Urothelium cell line (cell line): ENCODE measurements around the gene CELSR1.
A peak's percentile ranks its signal among the peaks of the same experiment; 100 is the strongest.
"Not testable (repeated sequence)": the region's sequence is repeated elsewhere in the genome, so short reads cannot be mapped to it uniquely, and the experiment has no call there.

Experiments
- DNase-seq: peaks from one replicate; pipeline ENCODE4 v3.0.0; 2011; ENCODE audit warnings: low spot score, mixed read lengths
- FAIRE-seq: peaks from 2 replicates; lab custom pipeline; 2011; peaks lifted over from hg19 to GRCh38; lab: Jason Lieb, UNC

CELSR1 gene

DNA sequence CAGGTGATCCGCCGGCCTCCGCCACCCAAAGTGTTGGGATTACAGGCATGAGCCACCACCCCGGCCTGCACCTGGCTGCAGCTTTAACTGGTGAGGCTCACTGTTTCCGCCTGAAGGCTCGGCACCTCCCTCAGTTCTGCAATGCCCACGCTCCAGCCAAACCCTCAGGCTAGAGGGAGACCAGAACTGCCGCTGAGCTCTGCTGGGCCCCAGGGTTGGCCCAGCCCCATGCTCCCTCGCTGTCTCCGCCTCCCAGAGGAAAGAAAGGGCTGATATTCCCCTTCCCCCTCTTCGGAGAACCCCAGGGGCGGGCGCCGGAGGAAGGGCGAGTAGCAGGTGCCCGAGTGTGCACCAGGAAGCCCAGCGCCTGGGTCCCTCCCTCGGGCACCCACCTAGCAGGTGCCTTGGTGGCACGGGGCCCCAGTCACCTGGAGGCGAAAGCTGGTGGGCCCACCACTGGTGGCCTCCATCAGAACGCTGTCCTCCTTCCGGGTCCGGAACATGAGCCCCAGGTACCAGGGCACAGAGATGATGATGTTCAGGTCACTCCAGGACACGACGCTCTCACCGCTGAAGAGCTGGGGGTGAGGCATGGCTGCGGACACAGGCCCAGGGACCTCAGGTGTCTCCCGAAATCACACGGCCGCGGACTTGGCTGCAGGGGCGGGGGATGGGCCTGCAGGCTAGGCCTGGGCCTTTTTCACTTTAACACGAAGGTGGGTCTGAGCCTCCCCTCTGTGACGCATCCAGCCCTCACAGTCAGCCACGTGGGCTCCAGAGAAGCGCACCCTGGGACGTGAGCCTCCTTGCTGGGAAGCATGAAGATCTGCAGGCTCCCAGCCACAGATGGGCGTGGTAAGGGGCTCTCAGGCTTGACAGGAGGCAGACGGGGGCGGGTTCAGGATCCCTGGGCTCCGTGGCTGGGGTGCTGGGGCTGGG lies 128.6 kb downstream of the CELSR1 start:
- FAIRE-seq (no peak), DNase-seq (no peak)

DNA sequence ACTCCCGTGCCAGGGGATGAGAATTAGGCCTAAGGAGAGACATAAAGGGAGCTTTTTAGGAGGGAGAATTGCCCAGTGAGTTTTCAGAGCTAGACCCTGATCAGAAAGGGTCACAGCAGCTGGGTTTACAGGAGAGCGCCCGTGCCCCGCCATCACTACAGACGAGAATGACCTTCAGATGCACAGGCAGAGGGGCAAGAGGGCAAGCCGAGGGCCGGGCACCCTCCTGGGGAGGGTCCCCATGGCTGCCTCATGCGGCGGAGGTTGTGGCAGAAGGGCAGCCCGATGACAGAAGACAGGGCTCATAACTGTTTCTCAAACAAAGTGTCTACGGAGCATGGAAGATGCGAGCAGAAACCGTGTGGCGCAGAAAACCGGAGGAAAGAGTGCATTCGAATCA lies 129.7 kb downstream of the CELSR1 start:
- no peak for FAIRE-seq
- no peak for DNase-seq

DNA sequence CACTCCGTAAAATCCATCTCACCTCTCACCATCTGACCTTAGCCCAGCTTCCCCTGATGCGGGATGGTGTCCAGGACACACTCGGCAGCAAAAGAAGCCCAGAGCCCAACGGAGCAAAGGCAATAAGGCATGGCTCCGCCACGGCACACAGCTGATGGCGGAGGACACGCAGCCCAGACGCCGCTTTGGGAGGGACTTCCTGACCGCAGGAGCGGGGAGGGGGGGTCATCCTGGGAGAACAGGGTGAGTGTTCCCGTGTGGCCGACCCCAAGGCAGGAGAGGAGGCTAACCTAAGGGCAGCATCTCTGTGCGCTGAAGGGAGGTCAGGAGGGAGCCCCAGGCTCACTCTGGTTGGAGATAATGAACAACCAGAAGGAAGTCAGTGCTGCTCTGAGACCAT lies 130.6 kb downstream of the CELSR1 start:
- DNase-seq (no peak), FAIRE-seq (no peak)

DNA sequence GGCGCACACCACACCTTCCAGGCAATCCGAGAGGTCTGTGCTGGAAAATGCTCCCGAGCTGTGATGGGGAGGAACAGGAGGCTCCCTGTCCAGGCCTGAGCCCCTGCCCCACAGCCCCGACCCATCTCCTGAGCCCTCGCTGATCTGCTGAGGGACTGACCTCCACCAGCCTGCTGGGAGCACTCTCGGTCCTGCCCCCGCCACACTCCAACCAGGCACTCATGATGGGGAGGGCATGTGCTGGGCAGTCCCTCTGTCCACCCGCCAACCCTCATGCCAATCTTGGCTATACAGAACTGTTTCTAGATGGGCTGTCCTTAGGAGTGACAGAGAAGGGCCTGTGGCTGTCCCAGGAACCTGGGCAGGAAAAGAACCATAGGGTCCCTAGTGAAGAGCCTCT lies 131.1 kb downstream of the CELSR1 start:
- no peak for FAIRE-seq
- DNase-seq: no peak

DNA sequence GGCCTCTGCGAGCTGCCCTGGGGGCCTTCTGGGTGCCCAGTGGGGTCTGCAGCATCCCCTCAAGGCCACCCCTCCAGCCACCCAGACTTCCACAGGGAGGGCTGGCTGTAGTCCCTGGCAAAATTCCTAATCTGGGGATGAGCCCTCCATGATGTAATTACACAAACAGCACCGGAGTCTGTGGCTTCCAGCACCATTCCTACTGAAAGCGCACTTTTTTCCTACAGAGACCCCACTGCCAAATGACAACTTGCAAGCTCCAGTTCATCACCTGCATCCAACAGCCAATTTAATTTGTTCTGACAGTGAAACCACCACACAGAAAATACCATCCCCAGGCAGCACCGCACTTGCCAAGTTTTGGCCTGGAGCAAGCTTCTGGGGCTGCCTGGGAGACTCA lies 131.5 kb downstream of the CELSR1 start:
- no peak for DNase-seq
- no peak for FAIRE-seq

DNA sequence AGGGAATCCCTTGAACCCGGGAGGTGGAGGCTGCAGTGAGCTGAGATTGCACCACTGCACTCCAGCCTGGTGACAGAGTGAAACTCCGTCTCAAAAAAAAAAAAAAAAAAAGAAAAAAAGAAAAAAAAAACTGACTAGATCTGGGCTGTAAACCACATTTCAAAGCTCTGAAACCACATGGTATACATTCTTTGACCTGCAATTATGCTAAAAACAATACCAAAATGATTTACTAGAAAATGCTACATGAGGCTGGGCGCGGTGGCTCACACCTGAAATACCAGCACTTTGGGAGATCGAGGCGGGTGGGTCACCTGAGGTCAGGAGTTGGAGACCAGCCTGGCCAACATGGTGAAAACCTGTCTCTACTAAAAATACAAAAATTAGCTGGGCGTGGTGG lies 133.5 kb downstream of the CELSR1 start:
- FAIRE-seq, DNase-seq: not testable (repeated sequence)

DNA sequence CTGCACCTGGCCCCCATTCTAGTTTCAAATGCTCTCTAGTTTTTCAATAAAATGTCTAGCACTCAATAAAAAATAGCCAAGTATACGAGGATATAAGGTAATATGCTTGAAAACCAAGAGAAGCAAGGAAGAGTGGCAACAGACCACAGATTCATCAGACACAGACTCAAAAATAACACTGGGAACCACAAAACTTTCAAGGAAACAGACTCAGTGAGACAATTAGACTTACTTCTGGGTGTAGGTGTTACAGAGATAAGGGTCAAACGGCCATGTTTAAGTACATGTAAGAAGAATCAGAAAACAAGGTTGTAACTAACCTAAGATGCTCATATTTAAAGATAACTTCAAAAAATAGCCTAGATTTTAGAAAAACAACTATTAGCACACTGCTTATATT lies 134.9 kb downstream of the CELSR1 start:
- FAIRE-seq (no peak), DNase-seq (no peak)

DNA sequence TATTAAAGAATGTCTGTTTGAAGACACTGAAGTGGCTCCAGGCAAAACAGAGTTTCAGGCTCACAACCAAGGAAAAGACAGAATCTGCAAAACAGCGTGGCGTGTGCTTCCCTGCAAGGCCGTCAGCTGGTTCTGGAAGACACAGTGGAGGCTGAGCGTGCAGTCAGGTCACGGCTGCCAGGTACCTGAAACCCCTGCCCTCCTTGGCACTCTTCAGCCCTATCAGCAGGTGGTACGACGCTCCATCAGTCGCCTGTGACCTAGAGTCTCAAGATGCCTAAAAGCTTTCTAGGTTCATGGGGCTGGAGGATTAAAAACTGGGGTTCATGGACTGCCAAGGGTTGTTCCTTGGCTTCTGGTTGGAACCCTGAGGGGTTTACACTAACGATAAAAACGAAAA lies 136.1 kb downstream of the CELSR1 start:
- FAIRE-seq: no peak
- DNase-seq: no peak

DNA sequence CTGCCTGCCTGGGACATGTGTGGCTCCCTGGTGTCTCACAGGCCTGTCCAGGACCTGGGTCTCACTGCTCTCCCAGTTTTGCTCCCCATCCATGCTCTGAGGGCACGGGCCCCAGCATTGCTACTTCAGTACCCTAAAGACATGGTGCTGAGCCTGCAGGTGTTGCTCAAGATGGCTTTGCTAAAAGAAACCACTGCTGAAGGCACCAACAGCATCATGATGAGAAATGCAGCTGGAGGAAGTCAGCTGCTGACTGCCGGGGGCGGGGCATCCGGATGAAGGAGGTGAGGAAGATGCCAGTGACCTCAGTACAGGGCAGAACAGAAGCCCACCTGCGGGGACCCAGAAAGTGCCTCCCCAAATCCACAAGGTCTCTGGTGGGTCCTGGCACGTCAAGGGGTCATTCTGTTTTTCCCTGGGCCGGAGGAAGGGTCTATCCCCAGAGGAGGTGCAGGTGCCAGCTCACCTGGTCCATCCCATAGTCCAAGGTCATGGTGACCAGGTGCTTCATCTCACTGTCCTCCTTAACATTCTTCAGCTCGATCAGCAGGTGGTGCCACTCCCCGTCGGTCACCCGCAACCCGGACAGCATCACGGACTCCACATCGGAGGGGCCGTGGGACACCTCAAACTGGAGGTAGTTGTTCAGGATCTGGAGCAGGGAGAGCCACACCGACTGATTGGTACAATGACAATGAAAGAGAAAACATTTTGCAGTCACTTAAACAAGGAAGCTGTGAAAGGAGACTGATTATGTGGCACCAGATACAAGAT lies 138.0 kb downstream of the CELSR1 start:
- FAIRE-seq (peak; percentile 74), DNase-seq (no peak)

DNA sequence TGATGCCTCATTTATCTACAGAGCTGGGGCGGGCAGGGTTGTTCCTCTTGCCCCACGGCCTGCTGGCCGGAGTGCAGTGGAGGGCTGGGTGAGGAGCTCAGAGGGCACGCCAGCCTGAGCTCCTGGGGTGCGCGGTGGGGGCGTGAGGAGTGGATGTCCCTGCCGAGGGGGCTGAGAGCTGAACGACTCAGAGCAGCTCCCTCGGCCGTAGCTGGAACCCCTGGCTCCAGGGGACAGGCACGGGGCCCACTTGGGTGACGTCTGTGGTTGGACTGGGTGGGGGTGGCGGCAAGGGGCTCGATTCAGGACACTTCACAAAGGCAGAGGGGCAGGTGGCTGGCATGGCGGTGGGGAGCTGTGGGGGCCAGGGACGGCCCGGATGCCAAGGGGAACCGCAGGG lies 139.5 kb downstream of the CELSR1 start:
- FAIRE-seq (no peak), DNase-seq (no peak)

DNA sequence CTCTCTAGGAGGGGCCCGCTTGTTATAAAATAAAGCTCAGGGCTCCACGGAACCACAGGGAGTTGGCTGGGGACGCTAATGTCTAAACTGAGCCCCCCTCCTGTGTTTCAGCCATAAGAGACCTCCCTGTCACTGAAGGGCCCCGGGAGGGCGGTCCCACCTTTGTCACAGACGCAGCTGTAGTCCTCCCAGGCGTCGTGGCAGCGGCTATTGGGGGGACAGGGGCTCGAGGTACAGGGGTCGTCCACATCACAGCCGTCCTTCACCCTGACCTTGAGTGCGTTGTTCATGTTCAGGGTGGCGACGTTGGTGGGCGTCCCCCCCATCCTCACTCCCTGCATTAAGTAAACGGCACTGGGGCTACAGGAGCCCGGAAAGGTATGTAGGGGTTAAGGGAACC lies 139.9 kb downstream of the CELSR1 start:
- FAIRE-seq: no peak

DNA sequence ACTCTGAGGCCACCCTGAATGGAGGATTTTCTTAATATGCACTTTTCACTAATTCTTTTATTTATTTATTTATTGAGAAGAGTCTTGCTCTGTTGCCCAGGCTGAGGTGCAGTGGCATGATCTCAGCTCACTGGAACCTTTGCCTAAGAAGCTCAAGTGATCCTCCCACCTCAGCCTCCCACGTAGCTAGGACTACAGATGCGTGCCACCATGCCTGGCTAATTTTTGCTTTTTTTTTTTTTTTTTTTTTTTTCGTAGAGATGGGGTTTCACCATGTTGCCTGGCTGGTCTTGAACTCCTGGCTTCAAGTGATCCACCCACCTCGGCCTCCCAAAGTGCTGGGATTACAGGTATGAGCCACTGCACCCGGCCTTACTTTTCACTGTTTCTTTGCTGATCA lies 140.4 kb downstream of the CELSR1 start:
- DNase-seq, FAIRE-seq: not testable (repeated sequence)

More for the DNA sequence above, 139.9 kb downstream of the CELSR1 start:
- DNase-seq: no peak

DNA sequence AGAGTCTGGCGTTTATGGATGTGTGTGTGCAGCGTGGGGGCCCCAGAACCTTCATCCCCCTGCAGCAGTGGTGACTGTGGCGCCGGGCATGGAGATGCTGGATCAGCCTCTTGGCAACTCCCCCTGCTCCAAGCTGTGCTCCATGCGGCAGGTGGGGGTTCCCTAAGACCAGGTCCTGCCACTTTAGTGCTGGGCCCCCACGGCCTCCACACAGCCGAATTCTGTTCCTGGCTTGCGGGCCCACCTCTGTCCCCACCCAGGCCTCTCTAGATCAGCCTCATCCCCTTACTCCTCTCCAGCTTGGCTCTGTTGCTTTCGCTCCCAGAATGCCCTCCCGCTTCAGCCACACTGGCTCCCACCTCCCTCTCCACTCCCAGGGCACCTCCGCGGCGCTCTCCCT lies 142.3 kb downstream of the CELSR1 start:
- FAIRE-seq: no peak

DNA sequence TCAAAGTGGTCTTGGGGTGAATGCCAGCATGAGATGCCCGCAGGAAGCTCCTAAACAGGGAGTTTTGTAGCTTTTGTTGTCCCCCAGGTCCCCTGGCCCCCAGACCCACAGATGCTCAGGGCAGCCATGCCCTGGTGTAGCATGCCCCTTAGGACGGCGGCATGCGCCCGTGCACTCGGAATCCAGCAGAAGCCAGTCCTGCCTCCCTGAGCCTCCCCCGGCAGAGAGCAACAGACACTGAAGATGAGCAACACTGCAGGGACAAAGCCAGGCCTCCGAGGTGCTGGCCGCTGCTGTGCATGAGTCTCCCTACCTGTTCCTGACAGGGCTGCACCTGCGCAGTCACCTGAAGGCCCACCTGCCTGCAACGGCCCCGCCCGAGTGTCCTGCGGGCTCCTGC lies 142.8 kb downstream of the CELSR1 start:
- DNase-seq (no peak), FAIRE-seq (no peak)

More for the DNA sequence above, 142.3 kb downstream of the CELSR1 start:
- DNase-seq: no peak

DNA sequence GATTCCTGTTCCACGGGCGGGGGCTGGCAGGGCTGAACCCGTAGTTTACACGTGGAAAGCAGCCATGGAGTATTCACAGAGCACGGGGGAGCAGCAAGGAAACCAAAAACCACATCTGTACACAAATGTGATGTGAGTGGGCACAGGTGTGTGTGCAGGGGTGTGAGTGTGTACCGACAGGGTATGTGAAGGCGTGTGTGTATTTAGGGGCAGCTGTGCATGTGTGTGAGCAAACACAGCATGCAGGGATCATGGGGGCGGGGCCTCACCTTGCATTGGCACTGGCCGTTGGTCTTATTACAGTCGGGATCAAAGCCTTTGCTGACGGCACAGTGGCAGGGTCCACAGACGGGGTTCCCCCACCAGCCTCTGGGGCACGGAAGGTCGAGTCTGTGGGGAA lies 143.5 kb downstream of the CELSR1 start:
- DNase-seq (no peak), FAIRE-seq (no peak)

DNA sequence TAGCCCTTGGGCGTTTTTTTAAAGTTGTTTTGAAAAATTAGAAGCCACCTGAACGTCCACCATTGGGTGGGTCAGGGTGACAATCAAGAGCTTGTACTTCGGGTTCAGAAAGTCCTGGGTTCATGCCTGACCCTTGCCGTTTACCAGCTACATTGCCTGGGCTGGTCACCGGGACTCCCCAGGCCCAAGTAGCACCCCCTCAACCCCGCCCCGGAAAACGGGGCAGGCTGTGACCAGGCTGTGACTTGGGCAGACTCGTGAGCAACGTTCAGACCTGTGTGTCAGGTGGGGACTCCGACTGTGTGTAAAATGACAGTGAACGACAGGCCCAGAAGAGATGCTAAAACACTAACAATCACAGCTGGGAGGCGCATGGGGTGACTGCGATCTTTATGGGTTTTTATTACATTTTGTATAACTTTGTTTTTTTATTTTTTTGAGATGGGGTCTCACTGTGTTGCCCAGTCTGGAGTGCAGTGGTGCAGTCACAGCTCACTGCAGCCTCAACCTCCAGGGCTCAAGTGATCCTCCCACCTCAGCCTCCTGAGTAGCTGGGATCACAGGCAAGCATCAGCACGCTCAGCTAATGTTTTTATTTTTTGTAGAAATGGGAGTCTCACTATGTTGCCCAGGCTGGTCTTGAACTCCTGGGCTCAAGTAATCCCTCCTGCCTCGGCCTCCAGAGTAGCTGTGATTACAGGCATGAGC lies 145.1 kb downstream of the CELSR1 start:
- FAIRE-seq (no peak), DNase-seq (no peak)

DNA sequence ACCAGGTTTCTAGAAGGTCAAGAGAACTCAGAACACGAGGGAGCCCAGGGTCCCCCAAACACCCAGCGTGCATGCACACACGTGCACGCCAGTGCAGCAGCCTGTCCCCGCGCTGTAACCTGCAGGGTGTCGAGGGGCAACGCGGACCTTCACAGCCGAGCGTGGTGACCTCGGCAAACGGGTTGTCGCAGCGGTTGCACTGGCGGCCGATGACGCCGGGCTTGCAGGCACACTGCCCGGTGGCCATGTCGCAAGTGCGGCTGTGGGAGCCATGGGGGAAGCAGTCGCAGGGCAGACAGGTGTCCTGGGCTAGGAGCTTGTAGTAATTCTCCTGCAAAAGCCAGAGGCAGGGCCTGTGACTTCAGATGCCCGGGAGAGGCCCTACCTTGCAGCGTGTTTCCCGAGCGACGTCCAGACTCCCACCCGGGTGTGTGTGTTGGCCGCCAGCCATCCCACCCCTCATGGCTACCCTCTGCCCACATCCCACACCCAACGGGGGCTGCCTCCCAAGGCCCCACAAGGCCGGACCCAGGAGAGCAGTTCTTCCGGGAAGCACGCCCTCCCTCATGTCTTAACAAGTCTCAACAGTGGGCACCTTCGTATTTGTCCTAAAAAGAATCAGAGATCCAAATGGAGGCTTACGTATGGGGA lies 145.8 kb downstream of the CELSR1 start:
- FAIRE-seq (no peak), DNase-seq (no peak)

DNA sequence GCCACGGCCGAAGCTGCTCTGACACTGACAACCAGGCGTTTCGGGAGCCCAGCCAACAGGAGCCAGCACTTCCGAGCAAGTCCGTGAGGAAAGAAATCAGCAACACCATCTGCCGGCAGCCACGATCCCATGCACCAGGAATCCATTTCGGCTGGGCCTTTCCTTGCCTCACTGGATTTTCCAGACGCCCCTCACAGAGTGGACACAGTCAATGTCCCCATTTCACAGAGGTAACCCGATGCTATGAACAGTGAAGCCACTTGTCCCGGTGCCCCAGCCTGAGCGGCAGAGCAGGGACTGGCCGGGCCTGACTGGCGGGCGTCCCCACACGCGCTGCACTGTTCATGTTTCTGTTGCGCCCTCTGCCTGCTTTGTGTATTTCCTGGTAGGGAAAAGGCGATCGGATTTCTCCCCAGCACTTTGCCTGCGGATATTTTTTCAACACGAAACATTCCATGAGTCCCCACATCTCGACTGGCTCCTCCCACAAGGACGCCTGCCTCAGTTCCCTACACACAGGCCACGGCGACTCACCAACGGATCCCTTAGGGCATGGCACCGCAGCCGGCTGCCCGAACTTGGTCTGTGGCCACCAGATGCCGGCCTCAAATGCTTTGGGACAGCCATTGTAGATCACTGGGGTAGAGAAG lies 146.6 kb downstream of the CELSR1 start:
- FAIRE-seq: peak; percentile 77

DNA sequence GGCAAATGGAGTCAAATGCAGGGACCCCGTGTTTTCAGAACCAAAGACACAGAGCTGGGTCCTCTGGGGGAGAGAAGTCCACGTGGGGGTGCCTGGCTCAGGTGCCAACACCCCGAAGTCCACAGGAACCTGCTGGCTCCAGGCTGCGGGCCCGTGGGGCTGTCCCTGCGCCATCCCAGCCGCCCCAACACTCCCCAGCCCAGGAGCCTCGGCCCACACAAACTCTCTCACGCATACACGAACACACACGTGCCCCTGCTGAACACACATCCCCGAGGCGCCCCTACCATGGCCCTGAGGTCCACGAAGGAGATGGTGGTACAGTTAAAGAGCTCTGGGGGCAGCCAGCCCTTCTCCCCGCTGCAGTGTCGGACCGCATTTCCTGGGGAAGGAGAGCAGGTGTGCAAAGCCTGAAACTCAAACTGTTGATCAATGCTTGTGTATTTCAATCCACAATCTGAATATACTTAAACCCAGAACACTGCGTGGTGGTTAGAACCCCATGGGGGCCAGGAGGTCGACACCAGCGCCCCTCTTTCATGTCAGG lies 147.2 kb downstream of the CELSR1 start:
- DNase-seq (no peak), FAIRE-seq (no peak)

More for the DNA sequence above, 146.6 kb downstream of the CELSR1 start:
- peak; percentile 81 for DNase-seq

DNA sequence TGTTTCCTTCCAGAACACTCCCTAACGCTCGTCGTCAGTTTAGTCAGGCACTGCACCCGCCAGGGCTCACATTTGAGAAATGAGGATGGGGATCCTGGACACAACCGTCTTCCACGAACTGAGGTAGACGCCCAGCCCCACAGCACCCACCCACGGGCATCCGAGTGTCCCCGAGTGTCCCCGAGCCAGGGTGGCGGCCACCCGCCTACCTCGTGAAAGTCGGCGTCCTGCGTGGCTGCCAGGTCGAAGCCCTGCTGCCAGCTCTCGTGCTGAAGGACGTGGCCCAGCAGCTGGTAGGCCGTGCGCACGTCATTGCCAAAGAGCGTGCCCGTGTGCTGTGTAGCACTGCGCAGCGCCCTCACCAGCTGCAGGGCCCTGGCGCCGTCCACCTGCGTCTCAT lies 148.3 kb downstream of the CELSR1 start:
- no peak for FAIRE-seq
- no peak for DNase-seq
